Measurements from ENCODE around the gene OR10W1.

- TF ChIP-seq RFX5 (IDR thresholded peaks at IDR 0.05; ENCODE audit: borderline replicate concordance, low read depth, low read length) (no peak), SP2 (IDR thresholded peaks at IDR 0.05; ENCODE audit: low read length) (no peak), ATF2 (IDR thresholded peaks at IDR 0.05; ENCODE audit: low read length) (no peak), MAX (IDR thresholded peaks at IDR 0.05) (no peak), CTCF (IDR thresholded peaks at IDR 0.05; ENCODE audit: control extremely low read depth in 1 of 3, insufficient read depth in 1 of 3, low read depth in 1 of 3, low read length in 3 of 3) (no peak), POLR2A (IDR thresholded peaks at IDR 0.05; ENCODE audit: control extremely low read depth in 1 of 2, low read depth in 2 of 2, low read length in 2 of 2) (no peak), PHF8 (conservative IDR thresholded peaks at IDR 0.05; ENCODE audit: low read depth, low read length) (no peak)
Measured at GRCh38 chr11:58316142-58316541, 48.1 kb upstream of the OR10W1 start.
